GM18499 (cell line): ENCODE data around the gene DNASE1L3.

Experiments used
- ATAC-seq: cut with Tn5 transposase; IDR thresholded peaks from one replicate; pipeline ENCODE4 v1.9.1; 2021; ENCODE audit warnings: moderate number of reproducible peaks; ENCODE audit not compliant: insufficient read depth, unreplicated experiment

DNASE1L3 gene

DNA sequence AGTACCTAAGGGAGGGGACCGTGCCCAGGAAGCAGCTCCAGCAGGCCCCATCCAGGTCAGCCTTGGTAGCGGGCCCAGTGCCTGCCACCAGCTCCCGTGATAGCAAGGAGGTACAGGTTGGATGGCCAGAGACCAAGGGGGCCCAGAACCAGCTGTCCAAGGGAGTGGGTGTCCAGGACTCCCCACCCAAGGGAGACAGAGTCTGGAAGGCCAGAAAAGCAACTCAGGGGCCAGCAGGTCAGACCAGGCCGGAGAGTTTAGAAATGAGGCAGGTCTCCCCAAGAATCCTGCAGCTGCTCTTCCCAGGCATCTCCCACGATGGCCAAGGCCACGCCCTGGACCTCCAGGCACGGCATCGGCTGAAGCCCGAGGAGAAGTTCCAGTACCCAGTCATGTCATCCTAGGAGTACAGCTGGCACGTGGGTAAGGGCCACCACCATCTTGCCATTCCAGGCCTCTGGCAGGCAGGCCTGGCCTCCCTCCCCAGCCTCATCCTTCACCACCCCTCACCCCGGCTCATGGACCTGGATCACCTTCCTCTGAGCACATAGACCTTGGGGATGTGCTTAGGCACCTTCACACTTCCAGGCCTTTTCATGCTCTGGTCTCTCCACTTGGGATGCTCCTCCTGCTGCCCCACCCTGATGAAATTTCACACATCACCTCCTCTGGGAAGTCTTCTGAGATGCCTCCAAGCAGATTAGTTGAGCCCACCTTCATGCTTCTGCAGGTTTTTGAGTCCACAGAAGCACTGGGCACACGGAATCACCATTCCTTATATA, 30.5 kb downstream of the DNASE1L3 start:
- no peak for ATAC-seq

DNA sequence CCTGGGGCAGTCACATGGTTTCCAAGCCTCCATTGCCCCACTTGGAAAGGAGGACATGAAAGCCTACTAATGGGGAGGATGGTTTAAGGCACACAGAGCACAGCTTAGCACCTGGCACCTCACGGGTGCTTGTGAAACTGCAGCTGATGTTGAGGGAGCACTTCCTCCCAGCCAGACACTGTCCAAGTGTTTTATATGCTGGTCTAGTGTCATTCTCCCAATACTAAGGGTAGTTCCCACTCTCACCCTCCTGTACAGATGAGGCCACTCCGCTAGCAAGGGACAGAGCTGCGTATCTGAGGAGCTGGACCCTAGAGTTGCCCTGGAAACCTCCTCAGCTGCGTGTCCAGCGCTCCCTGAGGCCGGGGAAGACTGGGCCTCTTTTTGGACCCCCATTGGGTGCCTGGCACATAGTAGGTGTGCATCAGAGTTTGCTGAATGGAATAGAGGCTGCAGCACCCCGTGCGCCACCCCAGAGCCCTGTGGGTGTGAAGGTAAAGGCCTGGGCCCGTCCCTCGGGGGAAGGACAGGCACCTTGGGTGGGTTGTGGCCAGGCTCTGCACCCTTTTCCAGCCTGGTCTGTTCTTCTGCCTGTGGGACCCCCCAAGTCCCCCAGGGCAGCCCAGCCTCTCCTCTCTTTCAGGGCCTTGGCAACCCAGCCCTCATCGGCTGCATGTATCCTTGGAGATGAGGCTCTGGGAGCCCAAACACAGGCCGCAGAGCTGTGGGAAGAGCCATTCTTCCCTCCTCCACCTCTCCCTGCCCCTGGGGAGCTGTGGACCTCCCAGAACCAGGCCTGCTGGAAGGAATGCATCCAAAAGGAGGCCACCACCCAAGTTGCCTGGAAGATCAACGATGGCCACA, 31.3 kb downstream of the DNASE1L3 start:
- no peak for ATAC-seq

GRCh38 chr3:58178528-58179234, 32.1 kb downstream of the DNASE1L3 start:
- ATAC-seq, result no peak

- no peak for ATAC-seq
Observed at GRCh38 chr3:58177747-58178527, 32.8 kb downstream of the DNASE1L3 start.

DNA sequence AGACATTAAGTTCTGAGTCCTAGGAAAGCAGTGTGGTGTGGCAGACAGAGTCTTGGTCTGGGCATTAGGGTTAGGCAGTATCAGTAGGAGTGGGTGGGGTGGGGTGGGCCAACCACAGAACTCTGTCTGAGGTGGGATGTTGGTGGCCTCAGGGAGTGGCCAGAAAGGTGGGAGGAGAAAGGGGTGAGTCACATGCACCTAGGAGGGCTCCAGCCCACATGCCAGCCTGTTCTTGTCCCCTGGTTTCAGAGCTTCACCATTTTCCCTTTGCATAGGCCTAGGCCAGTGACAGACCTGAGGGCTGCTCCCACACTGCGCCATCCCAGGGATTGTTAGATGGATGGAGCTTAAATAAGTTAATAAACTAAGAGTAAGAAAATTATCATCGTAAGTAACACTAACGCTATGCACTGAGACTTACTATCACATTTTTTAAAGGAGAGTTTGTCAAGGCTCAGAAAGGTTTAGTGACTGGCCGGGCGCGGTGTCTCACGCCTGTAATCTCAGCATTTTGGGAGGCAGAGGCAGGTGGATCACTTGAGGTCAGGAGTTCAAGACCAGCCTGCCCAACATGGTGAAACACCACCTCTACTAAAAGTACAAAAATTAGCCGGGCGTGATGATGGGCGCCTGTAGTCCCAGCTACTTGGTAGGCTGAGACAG, 33.8 kb downstream of the DNASE1L3 start:
- no peak for ATAC-seq

- ATAC-seq, result no peak
Observed at GRCh38 chr3:58176185-58176530, 34.6 kb downstream of the DNASE1L3 start.

DNA sequence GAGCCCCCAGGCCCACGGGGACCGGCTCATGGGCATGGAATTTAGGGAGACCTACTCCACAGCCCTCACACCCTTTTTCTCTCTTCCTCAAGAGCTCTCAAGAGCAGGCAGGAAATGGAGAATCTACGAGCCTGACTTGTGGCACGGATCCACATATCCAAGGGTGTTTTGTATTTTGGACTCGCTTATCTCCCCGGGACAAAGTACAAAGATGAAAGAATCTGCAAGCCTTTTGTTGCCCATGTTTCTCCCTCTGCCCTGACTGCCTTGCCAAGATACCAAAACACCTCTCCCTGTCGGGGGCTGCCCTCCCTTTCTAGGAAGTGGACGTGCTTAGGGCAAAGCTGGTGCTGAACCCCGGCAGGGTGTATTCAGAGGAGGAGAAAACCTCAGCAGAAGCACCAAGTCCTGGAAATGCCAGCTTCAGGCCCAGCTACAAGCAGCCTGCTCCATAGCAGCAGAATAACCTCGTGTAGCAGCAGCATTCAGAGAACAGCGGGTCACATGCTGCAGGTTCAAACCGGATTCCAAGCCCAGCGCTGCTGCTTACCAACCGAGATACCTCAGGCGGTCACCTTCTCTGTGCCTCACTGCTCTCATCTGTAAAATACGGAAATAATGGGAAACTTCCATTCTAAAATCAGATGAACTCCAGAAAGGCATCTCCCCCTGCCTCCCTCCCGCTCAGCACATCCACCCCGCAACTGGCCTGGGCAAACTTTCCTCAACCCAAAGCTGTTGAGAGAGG, 35.2 kb downstream of the DNASE1L3 start:
- ATAC-seq, result no peak

GRCh38 chr3:58175187-58175436, 35.7 kb downstream of the DNASE1L3 start:
- no peak for ATAC-seq

DNA sequence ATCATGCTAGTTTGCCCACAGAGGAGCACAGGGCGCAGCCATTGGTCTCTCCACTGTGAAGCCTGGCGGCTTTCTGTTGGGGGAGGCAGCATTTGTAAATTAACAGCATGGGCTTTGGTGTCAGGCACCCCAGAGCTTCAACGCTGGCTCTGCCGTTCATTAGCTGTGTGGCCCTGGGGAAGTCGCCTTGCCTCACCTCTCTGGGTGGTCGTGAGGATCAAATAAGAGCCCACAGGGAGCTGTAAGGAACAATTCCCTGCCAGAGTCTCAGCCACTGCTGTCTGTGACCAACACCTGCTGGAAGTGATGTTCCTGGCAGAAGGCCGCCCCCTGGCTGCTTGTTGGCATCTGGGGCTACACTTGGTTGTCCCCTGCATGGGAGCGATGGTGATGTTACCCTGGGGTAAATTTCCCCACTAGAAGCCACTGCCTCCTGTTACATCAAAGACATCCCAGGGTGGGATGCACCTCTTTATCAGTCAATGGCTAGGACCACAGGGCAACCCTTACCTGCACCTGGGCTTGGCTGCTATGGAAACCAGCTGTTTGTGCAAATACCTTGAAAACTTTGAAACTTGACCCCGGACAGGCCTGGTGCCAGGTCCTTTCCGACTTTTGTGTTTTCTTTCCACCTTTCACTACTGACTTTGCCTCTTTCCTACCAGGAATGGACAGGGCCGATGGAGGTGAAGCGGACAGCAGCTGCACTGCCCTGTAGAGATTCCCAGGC, 36.9 kb downstream of the DNASE1L3 start:
- ATAC-seq, result no peak

GRCh38 chr3:58173029-58173668, 37.6 kb downstream of the DNASE1L3 start:
- no peak for ATAC-seq

- no peak for ATAC-seq
Observed at GRCh38 chr3:58171126-58171525, 39.6 kb downstream of the DNASE1L3 start.

DNA sequence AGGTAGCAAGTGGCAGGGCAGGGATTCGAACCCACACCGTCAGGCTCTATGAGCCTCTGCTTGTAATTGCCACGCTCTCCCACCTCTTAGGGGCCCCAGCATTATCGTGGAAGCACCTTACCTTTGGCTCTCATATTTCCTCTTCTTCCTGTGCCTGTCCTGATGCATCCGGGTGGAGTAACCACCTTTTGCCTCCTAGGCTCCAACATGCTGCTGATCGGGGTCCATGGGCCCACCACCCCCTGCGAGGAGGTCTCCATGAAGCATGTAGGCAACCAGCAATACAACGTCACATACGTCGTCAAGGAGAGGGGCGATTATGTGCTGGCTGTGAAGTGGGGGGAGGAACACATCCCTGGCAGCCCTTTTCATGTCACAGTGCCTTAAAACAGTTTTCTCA, 40.4 kb downstream of the DNASE1L3 start:
- no peak for ATAC-seq

DNA sequence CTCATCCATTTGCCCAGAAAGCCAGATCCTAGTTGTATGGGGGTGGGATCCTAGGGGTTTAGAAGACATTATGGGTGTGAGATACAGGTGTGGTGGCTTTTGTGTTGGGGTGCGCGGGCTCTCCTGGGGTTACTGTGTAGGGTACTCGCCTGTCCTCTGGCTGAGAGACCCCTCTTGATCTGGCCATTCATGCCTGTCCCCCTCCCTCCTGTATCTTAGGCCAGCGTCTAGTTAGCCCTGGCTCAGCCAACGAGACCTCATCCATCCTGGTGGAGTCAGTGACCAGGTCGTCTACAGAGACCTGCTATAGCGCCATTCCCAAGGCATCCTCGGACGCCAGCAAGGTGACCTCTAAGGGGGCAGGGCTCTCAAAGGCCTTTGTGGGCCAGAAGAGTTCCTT, 41.4 kb downstream of the DNASE1L3 start:
- ATAC-seq, result no peak

DNA sequence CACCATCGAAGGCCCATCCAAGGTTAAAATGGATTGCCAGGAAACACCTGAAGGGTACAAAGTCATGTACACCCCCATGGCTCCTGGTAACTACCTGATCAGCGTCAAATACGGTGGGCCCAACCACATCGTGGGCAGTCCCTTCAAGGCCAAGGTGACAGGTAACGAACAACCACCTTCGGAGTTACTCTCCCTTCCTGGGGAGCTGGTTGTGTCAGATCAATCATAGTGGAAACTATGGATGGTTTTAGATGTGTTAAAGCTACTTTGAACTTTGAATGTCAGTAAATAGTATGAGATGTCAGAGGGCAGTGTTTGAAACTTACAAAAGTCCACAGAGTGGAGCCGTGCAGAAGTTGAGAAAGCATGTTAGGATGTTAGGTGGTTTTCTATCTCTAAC, 42.3 kb downstream of the DNASE1L3 start:
- ATAC-seq, result no peak

GRCh38 chr3:58167431-58168351, 43.1 kb downstream of the DNASE1L3 start:
- no peak for ATAC-seq

DNA sequence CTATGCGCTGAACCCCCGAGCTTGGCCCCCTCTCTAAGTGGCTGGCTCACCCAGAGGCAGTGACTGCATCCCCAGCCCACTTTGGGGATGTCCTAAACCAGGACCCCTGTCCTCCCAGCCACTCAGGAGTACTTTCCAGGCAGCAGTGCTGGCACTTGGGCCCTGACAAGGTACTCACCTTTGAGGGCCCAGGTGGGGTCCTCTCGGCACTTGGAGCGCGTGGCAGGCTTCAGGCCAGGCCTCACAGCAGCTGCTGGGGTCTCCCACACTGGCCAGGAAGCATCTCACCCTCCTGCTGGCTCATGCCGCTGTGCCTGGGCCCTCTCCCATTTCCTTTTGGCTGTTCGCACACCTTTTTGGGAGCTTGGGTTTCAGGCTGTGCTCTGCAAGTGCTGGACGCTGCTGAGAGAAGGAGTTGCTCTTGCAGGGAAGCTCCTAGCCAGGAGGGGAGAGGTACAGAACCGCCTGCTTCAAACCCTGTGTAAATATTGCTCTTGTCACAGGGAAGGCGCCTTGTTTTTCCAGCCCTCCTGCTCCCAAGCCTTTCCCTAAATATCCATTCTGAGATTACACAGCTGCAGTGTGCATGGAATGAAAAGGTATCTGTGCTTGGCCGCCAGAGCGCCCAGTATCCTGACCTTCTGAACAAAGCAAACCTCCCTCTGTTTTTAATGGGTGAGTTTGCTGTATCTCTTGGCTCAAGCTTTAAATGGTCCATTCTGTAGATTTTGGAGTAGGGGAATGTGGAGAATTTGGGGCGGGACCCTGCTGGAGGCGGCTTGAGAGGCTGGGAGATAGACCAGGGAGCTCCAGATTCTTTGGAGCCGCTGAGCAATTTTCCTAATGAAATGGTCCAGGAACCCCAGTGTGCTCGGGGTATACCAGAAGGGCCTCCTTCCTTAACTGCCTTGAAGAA, 45.6 kb downstream of the DNASE1L3 start:
- ATAC-seq, result no peak
